Stimulated activated effector memory CD8-positive, alpha-beta T cell treated with anti-CD3 and anti-CD28 coated beads, Interleukin-12 subunit alpha, Interleukin-12 subunit beta, amount 100 ng/mL, for 72 hours (primary cell): ENCODE results near the gene C2CD4C.
"Not testable (repeated sequence)": the region's sequence is repeated elsewhere in the genome, so short reads cannot be mapped to it uniquely, and the experiment has no call there.

ENCODE experiments used
- ATAC-seq: fragments of 150-1000 bp; cut with Tn5 transposase; 2 replicates; pipeline ENCODE4 v1.10.0; 2021
- DNase-seq, 2 donors: peaks; one replicate each; pipeline ENCODE4 v3.0.0; 2021 to 2022; ENCODE audit warnings: low spot score in 2 of 2
- H3K27ac Mint-ChIP-seq: one replicate; pipeline ENCODE4 v1.8.0; 2022; ENCODE audit warnings: mild to moderate bottlenecking, mixed read lengths
- H3K36me3 Mint-ChIP-seq: one replicate; pipeline ENCODE4 v1.8.0; 2022; ENCODE audit warnings: mild to moderate bottlenecking, mixed read lengths
- H3K4me1 Mint-ChIP-seq: one replicate; pipeline ENCODE4 v1.8.0; 2022; ENCODE audit warnings: mixed read lengths
- H3K4me3 Mint-ChIP-seq: one replicate; pipeline ENCODE4 v1.8.0; 2022; ENCODE audit warnings: mild to moderate bottlenecking, mixed read lengths
- H3K9me3 Mint-ChIP-seq: one replicate; pipeline ENCODE4 v1.8.0; 2022; ENCODE audit warnings: mixed read lengths

Gene C2CD4C

DNA sequence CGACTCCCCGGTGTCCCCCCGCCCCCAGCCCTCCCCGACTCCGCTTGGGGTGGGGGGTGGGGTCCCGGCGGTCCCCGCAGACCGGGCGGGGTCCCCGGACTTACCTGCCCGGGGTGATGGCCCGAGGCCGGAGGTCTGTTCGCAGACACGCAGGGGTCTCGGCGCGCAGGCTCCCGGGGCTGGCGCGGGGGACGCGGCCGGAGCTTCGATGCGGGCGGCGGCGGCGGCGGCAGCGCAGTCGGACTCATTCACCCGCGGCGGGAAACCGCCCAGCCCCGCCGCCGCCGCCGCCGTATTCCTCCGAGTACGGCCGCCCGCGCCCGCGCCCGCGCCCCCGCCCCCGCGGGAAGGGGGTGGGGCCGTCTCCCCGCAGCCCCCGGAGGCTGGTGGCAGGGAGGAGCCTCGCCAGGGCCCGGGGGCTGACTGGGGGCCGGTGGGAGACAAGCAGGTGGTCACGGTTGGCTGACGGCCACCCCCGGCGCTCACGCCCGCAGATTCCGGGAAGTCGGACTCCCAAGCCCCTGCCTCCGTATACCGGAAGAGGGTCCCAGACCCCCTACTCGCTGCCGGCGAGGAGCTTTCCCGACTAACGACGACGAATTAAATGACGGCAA is at the start of gene C2CD4C:
Gene C2CD4C, minus strand, starts transcription at position 246 of the 614 bp plus-strand sequence. CDS start 786 bp downstream, outside the sequence.
- no peak within 1 kb of the TSS for H3K27ac Mint-ChIP-seq
- H3K4me1 Mint-ChIP-seq, result peaks cover 7% of the 10 kb centered on the region
- H3K36me3 Mint-ChIP-seq, result no peaks in the 10 kb centered on the region
- DNase-seq (no peak), ATAC-seq (peak; percentile 35)
- H3K4me3 Mint-ChIP-seq, result peak within 1 kb of the TSS; percentile 69
- H3K9me3 Mint-ChIP-seq, result no peaks in the 10 kb centered on the region

GRCh38 chr19:458091-459042 is 49.4 kb upstream of the C2CD4C start:
- Mint-ChIP-seq H3K4me1 (peaks cover 5% of the 10 kb centered on the region), H3K9me3 (no peaks in the 10 kb centered on the region), H3K27ac (no peak overlapping the region), H3K36me3 (no peaks in the 10 kb centered on the region), H3K4me3 (no peak overlapping the region)
- DNase-seq, result no peak
- no peak for ATAC-seq

- no peak overlapping the region for H3K27ac Mint-ChIP-seq
- no peak overlapping the region for H3K4me3 Mint-ChIP-seq
- ATAC-seq, result no peak
Observed at GRCh38 chr19:457636-458035, 48.7 kb upstream of the C2CD4C start.

DNA sequence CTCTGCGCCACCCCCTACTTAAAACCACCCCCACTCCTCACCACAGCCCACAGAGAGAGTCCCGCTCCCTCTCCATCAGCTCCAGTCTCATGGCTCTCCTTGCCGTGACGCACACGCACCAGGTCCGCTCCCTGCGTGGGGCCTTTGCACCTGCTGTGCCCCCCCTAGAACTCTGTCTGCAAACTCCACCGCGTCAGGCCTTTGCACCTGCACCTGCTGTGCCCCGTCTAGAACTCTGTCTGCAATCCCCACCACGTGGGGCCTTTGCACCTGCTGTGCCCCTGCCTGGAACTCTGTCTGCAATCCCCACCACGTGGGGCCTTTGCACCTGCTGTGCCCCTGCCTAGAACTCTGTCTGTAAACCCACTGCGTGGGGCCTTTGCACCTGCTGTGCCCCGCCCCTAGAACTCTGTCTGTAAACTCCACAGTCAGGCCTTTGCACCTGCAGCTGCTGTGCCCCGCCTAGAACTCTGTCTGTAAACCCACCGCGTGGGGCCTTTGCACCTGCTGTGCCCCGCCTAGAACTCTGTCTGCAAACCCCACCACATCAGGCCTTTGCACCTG is 47.7 kb upstream of the C2CD4C start:
- H3K27ac Mint-ChIP-seq, result no peak overlapping the region
- ATAC-seq, result peak; percentile 5
- H3K4me1 Mint-ChIP-seq, result peaks cover 3% of the 10 kb centered on the region

More at GRCh38 chr19:457636-458035, 48.7 kb upstream of the C2CD4C start:
- Mint-ChIP-seq H3K36me3 (no peaks in the 10 kb centered on the region), H3K4me1 (peaks cover 5% of the 10 kb centered on the region), H3K9me3 (no peaks in the 10 kb centered on the region)
- DNase-seq, result no peak

DNA sequence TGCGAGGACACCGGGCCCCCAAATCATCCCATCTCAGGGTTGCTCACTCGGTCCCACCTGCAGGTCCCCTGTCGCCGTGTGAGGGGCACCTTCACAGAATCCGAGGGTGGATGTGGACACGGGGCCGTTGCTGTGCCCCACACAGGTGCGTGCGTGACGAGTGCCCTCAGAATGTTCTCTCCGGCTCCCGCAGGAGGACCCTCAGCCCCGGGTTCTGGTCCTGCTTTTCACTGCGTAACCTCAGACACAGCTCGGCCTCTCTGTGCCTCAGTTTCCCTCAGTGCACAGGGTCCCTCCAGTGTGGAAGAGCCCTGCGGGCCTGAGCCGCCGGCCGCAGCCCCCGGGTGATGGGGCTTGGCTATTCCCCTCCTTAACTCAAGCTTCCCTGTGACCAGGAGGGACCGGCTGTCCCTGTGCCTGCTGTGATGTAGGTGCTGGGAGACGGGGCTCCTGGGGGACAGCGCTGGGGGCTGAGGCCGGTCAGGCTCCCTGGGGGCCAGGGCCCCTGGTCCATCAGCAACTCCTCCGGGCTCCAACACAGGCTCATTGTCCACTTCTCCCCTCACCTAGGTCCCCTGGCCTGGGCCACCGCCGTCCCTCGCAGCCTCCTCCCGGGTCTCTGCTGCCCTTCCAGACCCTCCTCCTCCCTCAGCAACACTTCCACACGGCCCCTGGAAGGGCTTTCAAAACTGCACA is 47.1 kb upstream of the C2CD4C start:
- Mint-ChIP-seq H3K4me1 (no peaks in the 10 kb centered on the region), H3K4me3 (no peak overlapping the region), H3K36me3 (no peaks in the 10 kb centered on the region), H3K27ac (no peak overlapping the region), H3K9me3 (no peaks in the 10 kb centered on the region)
- DNase-seq, result no peak
- ATAC-seq, result peak; percentile 8

More for the DNA sequence above, 47.7 kb upstream of the C2CD4C start:
- Mint-ChIP-seq H3K4me3 (no peak overlapping the region), H3K36me3 (no peaks in the 10 kb centered on the region), H3K9me3 (no peaks in the 10 kb centered on the region)
- DNase-seq, result no peak

DNA sequence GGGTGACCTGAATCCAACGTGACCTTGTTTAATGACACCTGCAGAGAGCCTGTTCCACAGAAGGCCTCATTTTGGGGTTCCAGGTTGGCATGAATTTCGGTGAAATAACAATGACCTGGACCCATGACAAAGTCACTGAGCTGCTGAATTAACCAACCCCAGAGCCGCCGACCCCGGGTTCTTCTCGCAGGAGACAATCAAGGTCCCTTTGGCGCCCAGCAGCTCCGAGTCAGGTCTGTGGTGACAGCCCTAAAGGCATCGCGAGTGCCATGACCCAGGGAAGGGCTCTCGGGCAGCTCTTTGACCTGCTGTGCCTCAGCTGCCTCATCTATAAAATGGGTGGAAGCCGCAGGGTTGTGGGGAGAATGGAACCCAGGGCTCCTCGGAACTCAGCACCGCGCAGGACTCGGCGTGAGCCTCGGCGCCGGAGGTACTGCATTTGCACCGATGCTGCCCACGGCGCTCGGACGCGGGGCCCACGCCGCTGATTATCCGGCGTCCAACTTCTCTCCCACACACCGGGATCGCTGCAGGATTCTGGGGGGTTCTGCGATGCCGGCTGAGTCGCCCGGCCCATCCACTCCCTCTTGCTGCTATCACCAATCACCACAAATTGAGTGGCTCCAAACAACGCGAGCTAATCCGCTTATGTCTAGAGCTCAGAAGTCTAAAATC is 46.2 kb upstream of the C2CD4C start:
- H3K36me3 Mint-ChIP-seq, result no peaks in the 10 kb centered on the region
- H3K27ac Mint-ChIP-seq, result no peak overlapping the region
- no peaks in the 10 kb centered on the region for H3K4me1 Mint-ChIP-seq
- H3K9me3 Mint-ChIP-seq, result no peaks in the 10 kb centered on the region
- no peak overlapping the region for H3K4me3 Mint-ChIP-seq
- DNase-seq (no peak), ATAC-seq (no peak)

DNA sequence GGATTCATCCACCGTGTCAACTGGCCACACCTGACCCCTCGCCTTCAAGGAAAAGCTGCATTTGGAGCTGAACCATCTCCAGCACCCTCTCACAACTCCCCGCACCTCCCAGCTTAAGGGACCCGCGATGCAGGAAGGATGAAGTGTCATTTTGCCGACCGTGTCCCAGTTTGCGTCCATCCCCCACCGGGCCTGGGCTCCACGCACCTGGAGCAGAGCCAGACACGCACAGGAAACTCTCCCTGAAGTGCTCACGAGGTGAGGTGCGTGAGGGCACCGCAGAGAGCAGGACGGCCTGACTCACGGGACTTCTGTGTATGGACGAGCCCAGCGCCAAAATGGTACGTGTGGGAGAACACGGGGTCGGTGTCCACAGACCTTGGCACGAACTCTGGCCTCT is 44.7 kb upstream of the C2CD4C start:
- Mint-ChIP-seq H3K36me3 (no peaks in the 10 kb centered on the region), H3K9me3 (no peaks in the 10 kb centered on the region), H3K4me3 (no peak overlapping the region), H3K4me1 (no peaks in the 10 kb centered on the region), H3K27ac (no peak overlapping the region)
- no peak for ATAC-seq
- no peak for DNase-seq

DNA sequence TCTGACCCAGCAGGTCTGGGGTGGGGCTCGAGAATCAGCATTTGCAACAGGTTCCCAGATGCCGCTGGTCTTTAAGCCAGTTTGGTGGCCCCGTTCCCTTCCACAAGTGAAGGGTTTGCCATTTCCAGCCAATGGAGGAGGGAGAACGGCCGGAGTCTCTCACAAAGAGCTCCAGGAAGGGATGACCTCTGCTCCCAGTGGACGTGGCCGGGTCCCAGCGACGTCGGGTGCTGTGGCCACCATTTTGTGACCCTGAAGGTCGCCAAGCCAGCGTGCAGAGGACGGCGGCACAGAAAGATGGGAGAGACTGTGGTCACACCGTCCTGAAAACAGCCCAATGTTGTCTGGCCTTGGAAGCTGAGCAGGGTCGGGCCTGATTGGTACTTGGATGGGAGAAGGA is 43.9 kb upstream of the C2CD4C start:
- H3K27ac Mint-ChIP-seq, result no peak overlapping the region
- H3K36me3 Mint-ChIP-seq, result no peaks in the 10 kb centered on the region
- DNase-seq, result no peak
- ATAC-seq, result no peak
- H3K4me3 Mint-ChIP-seq, result no peak overlapping the region
- H3K4me1 Mint-ChIP-seq, result no peaks in the 10 kb centered on the region
- no peaks in the 10 kb centered on the region for H3K9me3 Mint-ChIP-seq

DNA sequence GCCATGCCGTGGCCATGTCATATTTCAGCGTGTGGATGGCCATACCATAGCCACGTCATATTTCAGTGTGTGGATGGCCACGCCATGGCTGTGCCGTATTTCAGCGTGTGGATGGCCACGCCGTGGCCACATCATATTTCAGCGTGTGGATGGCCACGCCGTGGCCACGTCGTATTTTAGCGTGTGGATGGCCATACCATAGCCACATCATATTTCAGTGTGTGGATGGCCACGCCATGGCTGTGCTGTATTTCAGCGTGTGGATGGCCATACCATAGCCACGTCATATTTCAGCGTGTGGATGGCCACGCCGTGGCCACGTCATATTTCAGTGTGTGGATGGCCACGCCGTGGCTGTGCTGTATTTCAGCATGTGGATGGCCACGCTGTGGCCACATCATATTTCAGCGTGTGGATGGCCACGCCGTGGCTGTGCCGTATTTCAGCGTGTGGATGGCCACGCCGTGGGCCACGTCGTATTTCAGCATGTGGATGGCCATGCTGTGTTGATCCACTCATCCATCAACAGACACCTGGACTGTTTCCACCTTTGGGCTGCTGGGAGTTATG is 42.0 kb upstream of the C2CD4C start:
- not testable (repeated sequence) for ATAC-seq, H3K9me3 Mint-ChIP-seq, H3K27ac Mint-ChIP-seq, H3K36me3 Mint-ChIP-seq, DNase-seq, H3K4me3 Mint-ChIP-seq, H3K4me1 Mint-ChIP-seq

DNA sequence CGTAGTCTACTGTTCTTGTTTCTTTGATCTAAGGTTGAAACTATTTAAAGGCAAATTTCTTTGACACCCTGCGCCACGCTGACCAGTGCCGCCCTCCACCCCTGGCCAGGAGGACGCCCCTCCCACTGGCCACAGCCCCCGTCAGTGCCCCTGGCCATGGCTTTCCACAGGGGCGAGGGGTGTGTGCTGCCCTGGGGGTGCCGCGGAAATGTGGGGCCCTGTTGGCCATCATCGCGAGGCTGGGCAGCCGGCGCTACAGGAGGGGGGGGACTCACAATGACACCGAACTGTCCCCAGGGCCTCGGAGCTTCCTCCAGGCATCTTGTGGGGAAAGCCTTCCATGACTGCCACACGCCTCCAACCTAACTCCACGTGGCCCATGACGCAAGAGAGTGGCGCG is 41.0 kb upstream of the C2CD4C start:
- H3K27ac Mint-ChIP-seq, result no peak overlapping the region
- no peak for ATAC-seq
- H3K4me3 Mint-ChIP-seq, result no peak overlapping the region
- DNase-seq, result no peak
- H3K4me1 Mint-ChIP-seq, result no peaks in the 10 kb centered on the region
- H3K36me3 Mint-ChIP-seq, result no peaks in the 10 kb centered on the region
- no peaks in the 10 kb centered on the region for H3K9me3 Mint-ChIP-seq

DNA sequence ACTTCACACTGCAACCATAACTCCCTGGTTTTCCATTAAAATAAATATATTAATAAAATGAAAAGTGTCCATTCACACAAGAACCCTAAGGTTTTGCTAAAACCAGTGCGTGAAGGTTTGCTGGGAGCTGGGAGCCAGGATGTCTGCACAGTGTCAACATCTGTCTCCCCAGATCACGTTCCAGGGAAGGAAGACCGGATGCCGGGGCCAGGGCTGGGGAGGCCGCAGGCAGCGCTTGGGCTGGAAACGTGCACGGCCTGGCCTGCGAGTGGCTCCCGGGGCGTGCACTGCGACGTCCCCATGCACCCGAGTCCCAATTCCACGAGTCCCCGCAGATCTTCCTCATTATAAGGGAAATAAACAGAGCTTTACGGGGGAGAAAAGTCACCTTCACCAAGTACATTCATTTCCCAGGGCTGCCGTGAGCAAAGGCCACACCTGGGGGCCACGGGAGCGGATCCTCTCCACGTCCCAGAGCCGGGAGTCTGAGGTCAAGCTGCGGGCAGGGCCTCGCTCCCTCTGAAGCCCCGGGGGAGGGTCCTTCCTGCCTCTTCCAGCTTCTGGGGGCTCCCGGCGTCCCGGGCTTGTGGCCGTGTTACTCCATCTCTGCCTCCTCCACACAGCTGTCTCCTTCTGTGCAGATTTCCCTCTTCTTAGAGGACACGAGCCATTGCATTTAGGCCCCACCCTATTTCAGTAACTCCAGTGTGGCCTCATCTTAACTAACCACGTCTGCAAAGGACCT is 39.0 kb upstream of the C2CD4C start:
- Mint-ChIP-seq H3K4me3 (no peak overlapping the region), H3K4me1 (no peaks in the 10 kb centered on the region), H3K27ac (no peak overlapping the region), H3K9me3 (no peaks in the 10 kb centered on the region), H3K36me3 (no peaks in the 10 kb centered on the region)
- no peak for ATAC-seq
- DNase-seq, result no peak

GRCh38 chr19:447064-447426 is 38.1 kb upstream of the C2CD4C start:
- Mint-ChIP-seq H3K4me3 (no peak overlapping the region), H3K9me3 (peaks cover 1% of the 10 kb centered on the region), H3K4me1 (no peaks in the 10 kb centered on the region), H3K36me3 (no peaks in the 10 kb centered on the region), H3K27ac (no peak overlapping the region)
- DNase-seq (no peak), ATAC-seq (no peak)

GRCh38 chr19:444677-445210 is 35.8 kb upstream of the C2CD4C start:
- Mint-ChIP-seq H3K4me3 (no peak overlapping the region), H3K4me1 (no peaks in the 10 kb centered on the region), H3K27ac (no peak overlapping the region), H3K9me3 (peaks cover 3% of the 10 kb centered on the region), H3K36me3 (no peaks in the 10 kb centered on the region)
- no peak for DNase-seq
- no peak for ATAC-seq

GRCh38 chr19:443005-443404 is 34.1 kb upstream of the C2CD4C start:
- Mint-ChIP-seq H3K9me3 (peaks cover 3% of the 10 kb centered on the region), H3K36me3 (no peaks in the 10 kb centered on the region), H3K4me1 (no peaks in the 10 kb centered on the region), H3K27ac (no peak overlapping the region), H3K4me3 (no peak overlapping the region)
- ATAC-seq (no peak), DNase-seq (no peak)
